GM19025 (cell line): Measurements from ENCODE around the gene PFKL.

Source experiments
- ATAC-seq: cut with Tn5 transposase; IDR thresholded peaks from one replicate; pipeline ENCODE4 v1.9.1; 2021; ENCODE audit warnings: mild to moderate bottlenecking, low read depth, moderate library complexity; ENCODE audit not compliant: unreplicated experiment

Gene PFKL

DNA sequence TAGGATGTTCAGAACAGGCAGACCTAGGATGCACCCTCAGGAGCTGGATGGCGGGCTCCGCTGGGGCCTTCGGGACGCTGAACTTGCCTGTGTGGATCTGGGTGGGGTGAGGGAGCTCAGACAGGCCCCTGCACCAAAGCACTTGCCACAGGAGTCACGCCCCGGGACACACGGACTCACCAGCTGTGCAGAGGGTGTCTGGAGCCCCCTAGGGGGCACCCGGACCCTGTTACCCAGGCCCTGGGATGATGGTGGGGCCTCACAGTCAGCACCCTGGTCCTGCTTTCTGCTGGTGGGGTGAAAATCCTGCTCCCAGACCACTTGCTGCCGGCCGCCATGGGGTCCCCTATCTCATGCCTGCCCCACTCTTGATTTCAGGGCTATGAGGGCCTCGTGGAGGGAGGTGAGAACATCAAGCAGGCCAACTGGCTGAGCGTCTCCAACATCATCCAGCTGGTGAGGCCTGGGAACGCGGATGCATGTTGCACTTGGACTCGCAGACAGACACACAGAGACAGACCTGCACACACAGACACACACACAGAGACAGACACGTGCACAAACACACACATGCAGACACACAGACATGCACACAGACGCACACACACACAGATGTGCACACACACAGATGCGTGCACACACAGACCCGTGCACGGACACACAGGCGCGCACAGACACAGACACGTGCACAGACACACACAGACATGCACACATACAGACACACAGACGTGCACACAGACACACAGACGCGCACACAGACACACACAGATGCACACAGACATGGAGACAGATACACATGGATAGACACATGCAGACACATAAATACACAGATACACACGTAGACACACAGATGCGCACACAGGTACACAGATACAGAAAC lies 11.0 kb downstream of the PFKL start:
- no peak for ATAC-seq

DNA sequence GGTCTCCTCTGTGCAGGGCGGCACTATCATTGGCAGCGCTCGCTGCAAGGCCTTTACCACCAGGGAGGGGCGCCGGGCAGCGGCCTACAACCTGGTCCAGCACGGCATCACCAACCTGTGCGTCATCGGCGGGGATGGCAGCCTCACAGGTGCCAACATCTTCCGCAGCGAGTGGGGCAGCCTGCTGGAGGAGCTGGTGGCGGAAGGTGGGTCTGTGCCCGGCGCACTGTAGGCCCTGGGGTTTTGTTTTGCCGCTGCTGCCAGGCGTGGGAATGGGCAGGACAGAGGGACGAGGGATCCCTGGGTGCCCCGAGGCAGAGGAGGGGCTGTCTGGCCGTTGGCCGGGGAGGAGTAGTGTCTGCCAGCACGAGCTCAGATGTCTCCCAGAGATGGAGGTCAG lies 12.2 kb downstream of the PFKL start:
- no peak for ATAC-seq

DNA sequence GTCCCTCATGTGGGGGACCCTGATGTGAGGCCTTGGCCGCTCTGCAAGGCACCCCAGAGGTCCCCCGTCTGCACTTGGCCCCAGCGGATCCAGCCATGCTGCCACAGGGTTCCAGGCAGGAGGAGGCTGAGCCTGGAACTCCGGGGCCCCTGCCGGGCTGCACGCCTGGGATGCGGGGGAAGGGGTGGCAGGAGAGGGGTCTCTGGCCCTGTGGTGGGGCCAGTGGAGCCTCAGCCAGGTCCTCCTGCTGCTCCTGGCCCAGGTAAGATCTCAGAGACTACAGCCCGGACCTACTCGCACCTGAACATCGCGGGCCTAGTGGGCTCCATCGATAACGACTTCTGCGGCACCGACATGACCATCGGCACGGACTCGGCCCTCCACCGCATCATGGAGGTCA lies 12.9 kb downstream of the PFKL start:
- ATAC-seq = no peak

DNA sequence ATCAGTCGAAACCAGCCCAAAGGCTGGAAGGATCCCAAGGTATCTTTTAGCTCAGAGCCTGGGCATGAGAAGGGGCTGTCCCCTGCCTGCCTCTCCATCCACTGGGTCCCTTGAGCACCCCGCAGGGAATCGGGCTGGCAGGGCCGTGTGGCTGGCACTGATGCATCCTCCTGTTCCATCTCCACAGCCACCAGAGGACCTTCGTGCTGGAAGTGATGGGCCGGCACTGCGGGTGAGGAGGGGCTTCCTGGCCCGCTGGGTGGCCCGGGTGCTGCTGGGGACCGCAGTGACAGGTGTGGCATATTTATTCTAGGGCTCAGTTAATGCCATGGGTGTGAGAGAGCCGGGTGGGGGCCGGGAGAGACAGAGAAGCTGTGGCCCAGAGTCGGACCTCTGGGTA lies 13.6 kb downstream of the PFKL start:
- ATAC-seq = no peak

DNA sequence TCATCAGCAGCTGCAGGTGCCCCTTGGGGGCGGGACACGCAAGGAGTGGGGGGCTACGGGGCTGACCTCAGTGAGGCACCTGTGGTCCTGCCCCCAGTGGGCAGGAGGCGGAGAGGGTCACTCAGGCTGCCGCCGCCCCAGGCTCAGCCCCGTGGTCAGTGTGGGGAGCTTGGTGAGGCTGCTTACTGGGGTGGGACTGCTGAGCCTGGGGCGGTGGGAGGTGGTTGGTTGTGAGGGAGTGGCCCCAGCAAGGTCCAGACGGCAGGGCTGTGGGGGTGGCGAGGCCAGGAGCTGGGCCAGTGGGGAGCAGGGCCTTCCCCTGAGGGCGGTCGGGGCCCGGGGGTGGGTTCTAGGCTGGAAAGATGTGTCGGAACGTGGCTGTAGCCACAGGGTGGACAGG lies 14.3 kb downstream of the PFKL start:
- ATAC-seq = no peak

DNA sequence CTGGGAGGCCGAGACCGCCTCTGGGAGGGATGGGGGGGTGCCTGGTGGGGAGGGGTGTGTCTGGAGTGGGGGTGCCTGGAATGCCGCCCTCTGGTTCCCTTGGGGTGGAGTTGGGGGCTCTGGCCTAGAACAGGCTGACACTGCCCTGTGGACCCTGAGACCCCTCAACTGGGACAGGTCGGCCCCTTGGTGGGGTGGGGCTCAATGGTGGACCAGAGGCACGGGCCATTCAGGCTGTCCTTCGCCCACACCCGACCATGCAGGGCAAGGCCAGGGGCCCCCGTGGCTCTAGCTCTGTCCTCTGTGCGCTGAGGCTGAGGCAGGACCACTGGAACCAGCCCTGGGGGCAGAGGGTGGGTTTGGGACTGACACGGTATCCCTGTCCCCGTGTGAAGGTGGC lies 14.7 kb downstream of the PFKL start:
- no peak for ATAC-seq

DNA sequence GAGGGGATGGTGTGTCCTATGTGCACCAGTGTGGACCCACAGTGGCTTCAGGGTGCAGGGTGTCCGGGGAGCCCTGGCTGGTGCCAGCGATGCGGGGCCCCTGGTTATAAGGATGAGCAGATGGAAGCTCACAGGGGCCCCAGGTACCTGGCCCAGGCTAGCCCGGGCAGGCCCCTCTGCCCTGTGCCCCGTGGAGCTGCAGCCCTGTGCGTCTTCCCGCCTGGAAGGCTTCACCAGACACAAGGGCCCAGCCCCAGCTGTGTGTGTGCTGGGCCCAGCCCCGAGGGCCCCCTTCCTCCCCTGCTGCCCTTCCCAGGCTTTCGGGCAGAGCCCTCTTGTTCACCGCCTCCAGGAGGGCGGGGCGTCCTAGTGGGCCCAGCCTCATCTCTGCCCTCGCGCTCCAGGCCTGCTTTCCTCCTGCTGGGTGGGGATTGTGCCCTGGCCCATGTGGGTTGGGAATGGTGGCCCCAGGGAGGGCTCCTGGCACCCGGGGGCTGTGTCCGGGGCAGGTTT lies 15.9 kb downstream of the PFKL start:
- ATAC-seq = no peak

DNA sequence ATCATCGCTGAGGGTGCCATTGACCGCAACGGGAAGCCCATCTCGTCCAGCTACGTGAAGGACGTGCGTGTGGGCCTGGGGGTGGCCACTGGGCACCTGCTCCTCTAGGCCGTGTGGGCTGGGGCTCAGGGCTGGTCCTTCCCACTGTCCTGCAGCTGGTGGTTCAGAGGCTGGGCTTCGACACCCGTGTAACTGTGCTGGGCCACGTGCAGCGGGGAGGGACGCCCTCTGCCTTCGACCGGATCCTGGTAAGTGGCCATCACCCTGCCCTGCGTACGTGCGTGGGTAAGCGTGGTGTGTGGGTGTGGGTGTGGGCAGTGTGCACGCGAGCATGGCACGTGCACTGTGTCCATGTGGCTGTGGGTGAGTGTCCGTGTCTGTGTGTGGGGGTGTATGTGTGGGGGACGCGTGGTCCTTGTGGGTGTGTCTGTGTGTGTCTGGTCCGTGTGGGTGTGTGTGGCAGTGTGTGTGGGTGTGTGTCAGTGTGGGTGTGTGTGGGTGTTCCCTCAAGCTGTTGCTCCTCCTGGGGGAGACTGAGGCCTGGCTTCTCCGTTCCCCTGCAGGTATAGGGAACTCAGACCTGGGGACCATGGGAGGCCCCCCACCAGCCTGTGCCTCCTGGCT lies 16.5 kb downstream of the PFKL start:
- no peak for ATAC-seq

DNA sequence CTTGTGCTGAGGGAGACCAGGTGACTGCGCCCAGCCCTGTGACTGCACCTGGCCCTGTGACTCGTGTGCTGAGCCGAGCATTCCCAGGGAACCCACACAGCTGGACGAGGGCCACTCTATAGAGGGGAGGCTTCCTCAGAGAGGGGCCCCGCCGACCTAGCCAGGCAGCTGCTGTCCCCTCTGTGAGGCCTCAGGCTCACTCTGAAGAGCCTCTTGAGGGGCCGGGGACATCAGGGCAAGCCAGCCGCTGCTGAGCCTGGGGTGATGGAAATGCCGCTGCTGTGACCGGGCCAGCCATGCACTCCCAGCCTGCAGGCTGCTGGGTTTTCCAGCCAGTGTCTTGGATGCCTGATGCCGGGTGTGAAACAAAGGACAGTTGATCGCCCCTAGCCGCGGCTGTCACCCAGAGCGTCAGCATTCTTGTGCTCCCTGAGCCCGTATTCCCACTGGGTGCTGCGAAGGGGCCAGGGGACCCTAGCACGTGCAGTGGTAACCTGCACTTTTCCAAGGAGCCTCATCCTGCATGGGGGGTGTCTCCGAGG lies 17.5 kb downstream of the PFKL start:
- no peak for ATAC-seq

DNA sequence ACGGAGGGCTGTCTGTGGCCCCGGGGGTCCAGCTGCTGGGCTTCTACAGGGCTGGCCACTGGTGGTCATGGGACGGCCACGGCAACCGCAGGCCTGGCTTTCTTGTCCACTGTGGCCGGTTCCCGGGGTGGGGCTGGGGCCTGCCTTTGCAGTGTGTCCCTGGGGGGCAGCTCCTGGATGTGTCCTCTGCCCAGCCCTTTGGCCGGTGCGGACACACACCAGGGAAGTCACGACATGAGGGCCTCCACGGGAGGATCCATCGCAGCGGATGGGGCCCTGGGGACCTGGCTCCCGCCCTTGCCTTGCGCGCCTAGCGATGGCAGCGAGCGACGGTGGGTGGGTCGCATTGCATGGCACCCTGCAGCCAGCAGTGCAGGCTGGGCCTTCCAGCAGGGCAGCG lies 18.0 kb downstream of the PFKL start:
- ATAC-seq = no peak

DNA sequence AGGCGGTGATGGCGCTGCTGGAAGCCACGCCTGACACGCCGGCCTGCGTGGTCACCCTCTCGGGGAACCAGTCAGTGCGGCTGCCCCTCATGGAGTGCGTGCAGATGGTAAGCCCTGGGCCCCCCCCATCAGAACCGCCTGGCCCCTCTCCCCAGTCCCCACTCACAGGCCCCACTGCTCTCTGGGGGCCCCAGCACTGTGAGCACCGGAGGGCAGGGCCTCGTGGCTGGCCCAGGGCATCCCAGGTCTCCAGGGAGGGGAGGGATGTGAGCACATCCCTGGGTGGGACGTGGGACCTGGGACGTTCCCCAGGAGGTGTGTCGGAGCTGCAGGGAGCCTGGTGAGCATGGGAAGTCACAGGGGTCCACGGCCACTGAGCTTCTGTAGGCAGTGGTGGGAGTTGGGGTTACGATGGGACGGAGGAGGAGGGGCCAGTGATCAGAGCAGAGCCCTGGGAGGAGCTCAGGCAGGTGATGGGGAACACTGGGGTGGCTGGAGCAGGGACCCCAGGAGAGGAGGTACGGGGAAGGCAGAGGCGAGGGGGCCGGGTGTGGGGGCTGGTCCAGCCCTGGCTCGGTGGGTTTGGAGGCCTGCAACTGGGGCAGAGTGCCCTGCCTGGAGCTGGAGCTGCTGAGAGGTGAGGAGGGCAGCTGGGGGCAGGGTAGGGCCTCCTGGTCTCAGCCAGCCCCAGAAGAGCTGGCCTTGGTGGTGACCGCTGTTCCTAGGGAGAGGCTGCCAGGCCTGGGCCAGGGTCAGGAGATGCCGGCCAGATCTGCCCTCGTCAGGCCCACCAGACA lies 18.8 kb downstream of the PFKL start:
- ATAC-seq = no peak

DNA sequence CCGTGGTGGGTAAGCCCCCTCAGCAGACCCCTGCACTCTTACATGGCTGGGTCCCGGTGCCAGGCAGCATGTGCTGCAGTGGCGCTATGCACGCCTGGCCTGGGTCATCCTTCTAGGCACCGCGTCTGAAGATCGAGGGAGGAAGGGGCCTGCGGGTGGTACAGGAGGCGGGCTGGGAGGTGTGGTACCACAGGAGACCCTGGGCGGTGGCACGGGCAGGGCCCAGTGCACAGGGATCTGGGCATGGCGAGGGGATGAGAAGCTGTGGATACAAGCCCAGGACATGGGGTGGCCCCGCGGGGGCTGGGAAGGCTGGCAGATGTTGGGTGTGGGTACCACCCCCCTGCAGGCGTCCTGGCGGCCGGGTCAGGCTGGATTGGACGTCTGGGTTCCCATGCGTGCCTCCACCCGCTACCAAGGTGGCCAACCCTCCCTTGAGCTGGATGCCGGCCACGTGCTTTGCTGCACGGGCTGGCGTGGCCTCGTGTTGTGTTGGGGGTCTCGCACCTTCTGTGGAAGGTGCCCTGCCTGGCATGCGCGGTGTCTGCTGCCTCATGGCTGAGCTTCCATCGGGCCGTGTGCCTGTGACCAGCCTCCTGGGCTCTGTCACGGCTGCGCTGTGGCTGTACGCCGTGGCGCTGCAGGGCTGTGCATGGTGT lies 19.7 kb downstream of the PFKL start:
- ATAC-seq = no peak

DNA sequence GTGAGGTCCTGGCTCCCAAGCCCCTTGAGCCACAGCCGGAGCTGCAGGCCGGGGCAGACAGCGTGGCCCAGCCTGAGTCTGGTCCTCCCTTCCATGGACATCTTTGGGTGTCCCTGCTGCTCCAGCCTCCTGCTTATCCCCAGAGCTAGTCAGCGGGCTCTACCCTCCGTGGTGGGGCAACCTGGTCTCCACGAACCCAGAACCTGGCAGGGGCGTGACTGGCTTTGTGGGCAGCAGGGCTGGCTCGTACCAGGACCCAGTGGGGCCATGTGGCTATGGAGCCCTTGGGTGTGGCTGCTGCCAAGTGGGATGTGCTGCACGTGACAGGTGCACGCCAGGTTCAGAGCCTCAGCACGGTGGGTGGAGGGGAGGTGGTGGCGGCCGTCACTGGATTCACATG lies 21.0 kb downstream of the PFKL start:
- no peak for ATAC-seq

DNA sequence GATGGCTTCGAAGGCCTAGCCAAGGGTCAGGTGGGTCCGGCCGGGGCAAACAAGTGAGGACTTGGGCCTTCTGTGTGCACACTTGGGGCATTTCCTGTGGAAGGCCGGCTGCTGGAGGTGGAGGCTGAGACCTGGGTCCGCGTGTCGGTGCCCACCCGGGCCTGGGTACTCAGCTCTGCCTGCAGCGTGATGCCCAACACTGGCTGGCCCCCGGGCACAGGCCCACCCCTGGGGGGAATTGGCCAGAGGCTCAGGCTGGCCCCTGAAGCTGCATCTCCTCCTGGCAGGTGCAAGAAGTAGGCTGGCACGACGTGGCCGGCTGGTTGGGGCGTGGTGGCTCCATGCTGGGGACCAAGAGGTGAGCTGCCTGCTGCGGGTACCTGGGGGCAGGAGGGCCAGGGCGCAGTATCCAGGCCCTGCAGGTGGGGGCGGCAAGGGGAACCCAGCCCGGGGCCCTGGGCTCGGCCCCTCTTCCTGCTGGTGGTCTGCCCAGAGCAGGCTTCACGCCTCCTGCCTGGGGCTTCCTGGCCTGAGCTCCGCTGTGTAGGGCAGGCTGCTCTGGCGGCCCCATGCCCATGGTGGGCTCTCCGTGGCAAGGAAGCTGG lies 22.1 kb downstream of the PFKL start:
- ATAC-seq = no peak

DNA sequence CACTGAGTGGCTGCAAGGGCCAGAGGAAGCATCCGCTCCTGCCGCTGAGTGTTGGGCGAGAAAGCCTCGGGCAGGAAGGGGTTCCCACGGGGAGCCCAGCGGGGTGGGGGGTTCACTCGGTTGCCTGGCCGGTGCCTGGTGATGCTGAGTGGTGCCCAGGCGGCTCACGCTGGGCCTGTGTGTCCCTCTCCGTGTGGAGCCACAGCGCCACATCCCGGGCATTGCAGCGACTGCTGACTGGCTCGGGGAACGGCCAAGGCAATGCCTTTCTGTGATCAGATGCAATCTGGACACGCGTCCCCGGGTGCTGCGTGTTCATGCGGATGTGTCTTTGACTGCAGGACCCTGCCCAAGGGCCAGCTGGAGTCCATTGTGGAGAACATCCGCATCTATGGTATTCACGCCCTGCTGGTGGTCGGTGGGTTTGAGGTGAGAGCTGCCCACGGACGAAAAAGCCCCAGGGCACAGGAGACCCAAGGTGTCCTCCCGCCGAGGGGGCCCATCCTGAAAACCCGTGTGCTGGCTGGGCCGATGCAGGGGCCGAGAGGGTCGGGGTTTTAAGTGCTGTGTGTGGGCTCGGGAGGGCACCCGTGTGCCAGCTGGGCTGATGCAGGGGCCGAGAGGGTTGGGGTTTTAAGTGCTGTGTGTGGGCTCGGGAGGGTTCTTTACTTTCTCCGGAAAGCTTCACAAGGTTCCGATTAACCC lies 22.9 kb downstream of the PFKL start:
- ATAC-seq = no peak

DNA sequence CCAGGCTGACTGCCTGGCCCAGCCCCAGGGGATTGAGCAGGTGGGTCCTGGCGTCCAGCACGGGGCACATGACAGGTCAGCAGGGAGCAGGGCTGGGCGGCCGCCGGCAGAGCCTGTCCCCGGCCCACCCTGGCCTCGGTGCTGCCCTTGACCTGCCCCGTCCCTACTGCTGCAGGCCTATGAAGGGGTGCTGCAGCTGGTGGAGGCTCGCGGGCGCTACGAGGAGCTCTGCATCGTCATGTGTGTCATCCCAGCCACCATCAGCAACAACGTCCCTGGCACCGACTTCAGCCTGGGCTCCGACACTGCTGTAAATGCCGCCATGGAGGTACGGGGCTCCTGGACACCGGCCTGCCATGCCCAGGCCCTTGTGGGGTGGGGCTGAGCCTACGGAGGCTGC lies 23.7 kb downstream of the PFKL start:
- ATAC-seq = no peak

DNA sequence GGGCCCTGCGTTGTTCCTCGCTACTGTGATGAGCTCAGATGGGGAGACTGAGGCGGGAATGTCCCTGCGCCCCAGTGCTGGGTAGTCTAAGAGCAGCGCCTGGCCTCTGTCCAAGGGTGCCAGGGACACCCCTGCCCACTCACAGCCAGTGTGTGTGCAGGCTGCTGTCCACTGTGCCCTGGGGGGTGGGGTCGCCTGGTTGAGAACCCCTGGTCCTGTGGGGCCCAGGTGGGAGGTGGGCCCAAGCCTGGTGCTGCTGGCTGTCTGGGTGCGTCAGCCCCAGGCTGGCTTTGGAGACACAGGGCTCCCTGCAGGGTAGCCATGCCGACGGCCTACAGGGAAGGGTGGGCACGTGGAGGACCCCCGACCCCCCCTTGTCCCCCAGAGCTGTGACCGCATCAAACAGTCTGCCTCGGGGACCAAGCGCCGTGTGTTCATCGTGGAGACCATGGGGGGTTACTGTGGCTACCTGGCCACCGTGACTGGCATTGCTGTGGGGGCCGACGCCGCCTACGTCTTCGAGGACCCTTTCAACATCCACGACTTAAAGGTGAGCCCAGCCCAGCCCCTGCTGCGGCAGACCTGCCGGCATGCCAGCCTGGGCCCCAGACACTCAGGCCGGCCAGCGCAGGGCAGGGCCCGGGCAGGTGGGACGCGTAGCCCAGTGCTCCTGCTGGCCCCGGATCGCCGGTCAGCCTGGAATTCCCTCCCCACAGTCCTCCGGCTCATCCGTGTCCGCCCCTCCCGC lies 24.4 kb downstream of the PFKL start:
- ATAC-seq = no peak

DNA sequence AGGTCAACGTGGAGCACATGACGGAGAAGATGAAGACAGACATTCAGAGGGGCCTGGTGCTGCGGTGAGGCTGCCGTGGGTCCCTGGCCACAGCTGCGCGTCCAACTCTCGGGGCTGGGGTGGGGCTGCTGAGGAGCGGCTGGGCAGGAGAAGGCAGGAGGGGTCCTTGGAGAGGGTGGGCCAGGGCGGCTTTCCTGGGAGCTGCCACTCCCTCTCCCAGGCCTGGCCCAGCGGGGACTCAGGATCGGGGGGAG lies 24.9 kb downstream of the PFKL start:
- no peak for ATAC-seq
